SK-N-MC (cell line): ENCODE results near the gene ADCK1.

ENCODE experiments used
- EZH2 ChIP-seq: fragments of 200-600 bp; sonication (generic); IDR thresholded peaks from one replicate; pipeline ENCODE4 v1.6.1; 2017; ENCODE audit warnings: antibody characterized with exemption
- POLR2AphosphoS5 ChIP-seq: IDR thresholded peaks from 2 replicates; pipeline ENCODE4 v1.6.1; 2012; ENCODE audit warnings: mild to moderate bottlenecking, low read depth, low read length, borderline replicate concordance

DNA sequence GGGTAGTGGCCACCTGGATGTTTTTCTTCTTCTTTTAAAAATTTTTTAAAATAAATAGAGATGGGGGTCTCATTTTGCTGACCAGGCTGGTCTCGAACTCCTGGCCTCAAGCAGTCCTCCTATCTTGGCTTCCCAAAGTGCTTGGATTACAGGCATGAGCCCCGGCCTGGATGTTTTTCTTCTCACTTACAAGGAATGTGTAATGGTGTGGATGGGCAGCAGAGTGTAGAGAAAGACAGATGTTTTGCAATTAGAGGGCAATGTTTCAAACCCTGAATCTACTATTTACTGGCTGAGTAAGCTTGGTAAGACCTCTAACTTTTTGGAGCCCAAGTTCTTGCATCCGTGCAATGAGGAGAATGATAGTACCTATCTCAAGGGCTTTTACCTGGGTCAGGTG, 48.1 kb downstream of the ADCK1 start:
- TF ChIP-seq EZH2 (no peak), POLR2AphosphoS5 (no peak)
